ENCODE data around the gene TSPAN18.

TSPAN18 gene

GRCh38 chr11:44726283-44727113 lies at the start of gene TSPAN18:
TSPAN18 (plus strand) TSS chr11:44726962; CDS start chr11:44906417, 179,455 bp downstream.
- no peak for DNase-seq (ENCODE audit: low read depth)

GRCh38 chr11:44680982-44681597 lies 45.7 kb upstream of the TSPAN18 start:
- no peak for DNase-seq (ENCODE audit: low read depth)

GRCh38 chr11:44681698-44682097 lies 45.1 kb upstream of the TSPAN18 start:
- DNase-seq (ENCODE audit: low read depth) = no peak

GRCh38 chr11:44684859-44685281 lies 41.9 kb upstream of the TSPAN18 start:
- DNase-seq (ENCODE audit: low read depth) = no peak

- DNase-seq (ENCODE audit: low read depth) = no peak
Observed at GRCh38 chr11:44687388-44687787, 39.4 kb upstream of the TSPAN18 start.

- DNase-seq (ENCODE audit: low read depth) = no peak
Observed at GRCh38 chr11:44689265-44689664, 37.5 kb upstream of the TSPAN18 start.

GRCh38 chr11:44690651-44691050 lies 36.1 kb upstream of the TSPAN18 start:
- no peak for DNase-seq (ENCODE audit: low read depth)

- no peak for DNase-seq (ENCODE audit: low read depth)
Observed at GRCh38 chr11:44692460-44692859, 34.3 kb upstream of the TSPAN18 start.

- no peak for DNase-seq (ENCODE audit: low read depth)
Observed at GRCh38 chr11:44693654-44694119, 33.1 kb upstream of the TSPAN18 start.

GRCh38 chr11:44694443-44694842 lies 32.3 kb upstream of the TSPAN18 start:
- no peak for DNase-seq (ENCODE audit: low read depth)

GRCh38 chr11:44695169-44695833 lies 31.5 kb upstream of the TSPAN18 start:
- no peak for DNase-seq (ENCODE audit: low read depth)

- no peak for DNase-seq (ENCODE audit: low read depth)
Observed at GRCh38 chr11:44698252-44698912, 28.4 kb upstream of the TSPAN18 start.

GRCh38 chr11:44699497-44700408 lies 27.0 kb upstream of the TSPAN18 start:
- DNase-seq (ENCODE audit: low read depth) = no peak

GRCh38 chr11:44701276-44701675 lies 25.5 kb upstream of the TSPAN18 start:
- no peak for DNase-seq (ENCODE audit: low read depth)

- DNase-seq (ENCODE audit: low read depth) = no peak
Observed at GRCh38 chr11:44702889-44703288, 23.9 kb upstream of the TSPAN18 start.

- no peak for DNase-seq (ENCODE audit: low read depth)
Observed at GRCh38 chr11:44707094-44707493, 19.7 kb upstream of the TSPAN18 start.

- no peak for DNase-seq (ENCODE audit: low read depth)
Observed at GRCh38 chr11:44708009-44708408, 18.8 kb upstream of the TSPAN18 start.

GRCh38 chr11:44708523-44709280 lies 18.1 kb upstream of the TSPAN18 start:
- DNase-seq (ENCODE audit: low read depth) = no peak

GRCh38 chr11:44709281-44709562 lies 17.5 kb upstream of the TSPAN18 start:
- DNase-seq (ENCODE audit: low read depth) = no peak

- DNase-seq (ENCODE audit: low read depth) = no peak
Observed at GRCh38 chr11:44709966-44710365, 16.8 kb upstream of the TSPAN18 start.

Data from HS-27A (cell line).